T-helper 2 cell (primary cell): ENCODE measurements around the gene BGLAP.
A peak's percentile ranks its signal among the peaks of the same experiment; 100 is the strongest.

Experiments used
- DNase-seq, 5 experiments: peaks; one replicate each; pipeline versions ENCODE4 v3.0.0 to v3.0.0-alpha.2; 2012 to 2022

The BGLAP gene

GRCh38 chr1:156228501-156228900 is 13.5 kb upstream of the BGLAP start:
- no peak for DNase-seq

GRCh38 chr1:156229809-156230472 is 12.0 kb upstream of the BGLAP start:
- DNase-seq: no peak

DNA sequence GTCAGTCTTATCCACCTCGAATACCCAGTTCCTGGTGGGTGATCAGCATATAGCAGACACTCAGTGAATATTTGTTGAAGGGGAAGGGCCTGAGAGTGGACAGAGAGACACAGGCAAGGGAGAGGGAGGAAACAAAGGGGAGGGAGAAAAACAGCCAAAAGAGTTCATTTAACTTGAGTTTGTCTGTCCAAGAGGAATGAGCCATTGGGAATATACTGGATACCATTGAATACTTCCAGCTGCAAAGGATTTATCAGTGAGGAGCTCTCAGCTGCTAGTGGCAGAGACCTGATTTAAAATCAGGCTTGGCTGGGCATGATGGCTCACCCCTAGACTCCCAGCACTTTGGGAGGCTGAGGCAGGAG is 11.5 kb upstream of the BGLAP start:
- no peak for DNase-seq

- no peak for DNase-seq
Observed at GRCh38 chr1:156232201-156232894, 9.6 kb upstream of the BGLAP start.

- DNase-seq: no peak
Observed at GRCh38 chr1:156233426-156234127, 8.4 kb upstream of the BGLAP start.

DNA sequence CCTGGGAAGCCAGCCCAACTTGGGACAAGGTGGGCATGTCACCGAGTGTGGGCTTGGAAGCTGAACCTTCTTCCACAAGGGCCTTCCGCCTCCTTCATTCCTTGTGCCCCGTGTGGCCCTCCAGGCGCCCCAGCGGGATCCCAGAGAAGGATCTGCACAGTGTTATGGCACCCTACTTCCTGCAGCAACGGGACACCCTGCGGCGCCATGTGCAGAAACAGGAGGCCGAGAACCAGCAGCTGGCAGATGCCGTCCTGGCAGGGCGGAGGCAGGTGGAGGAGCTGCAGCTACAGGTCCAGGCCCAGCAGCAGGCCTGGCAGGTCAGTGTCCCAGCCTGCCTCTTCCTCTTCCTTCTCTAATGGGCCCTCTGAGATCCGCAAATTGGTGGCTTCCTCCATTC is 5.8 kb upstream of the BGLAP start:
- DNase-seq: no peak

DNA sequence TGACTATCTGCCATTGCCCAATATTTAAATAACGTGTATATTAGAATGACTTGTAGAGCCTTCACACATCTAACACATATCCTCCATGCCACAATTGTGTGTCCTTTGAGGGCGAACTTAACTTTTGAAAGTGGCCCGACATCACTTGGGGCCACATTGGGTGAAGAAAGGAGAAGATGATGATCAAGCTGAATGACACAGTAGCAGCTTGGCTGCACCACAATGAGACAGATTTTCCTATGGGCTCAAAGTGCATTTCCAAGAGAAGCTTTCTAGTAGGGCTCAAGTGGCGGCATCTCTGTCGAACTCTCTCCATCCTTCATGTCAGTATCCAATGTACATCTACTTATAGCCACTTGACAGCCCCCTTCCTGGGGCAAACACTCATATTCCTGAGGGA is 3.7 kb upstream of the BGLAP start:
- DNase-seq: no peak

DNA sequence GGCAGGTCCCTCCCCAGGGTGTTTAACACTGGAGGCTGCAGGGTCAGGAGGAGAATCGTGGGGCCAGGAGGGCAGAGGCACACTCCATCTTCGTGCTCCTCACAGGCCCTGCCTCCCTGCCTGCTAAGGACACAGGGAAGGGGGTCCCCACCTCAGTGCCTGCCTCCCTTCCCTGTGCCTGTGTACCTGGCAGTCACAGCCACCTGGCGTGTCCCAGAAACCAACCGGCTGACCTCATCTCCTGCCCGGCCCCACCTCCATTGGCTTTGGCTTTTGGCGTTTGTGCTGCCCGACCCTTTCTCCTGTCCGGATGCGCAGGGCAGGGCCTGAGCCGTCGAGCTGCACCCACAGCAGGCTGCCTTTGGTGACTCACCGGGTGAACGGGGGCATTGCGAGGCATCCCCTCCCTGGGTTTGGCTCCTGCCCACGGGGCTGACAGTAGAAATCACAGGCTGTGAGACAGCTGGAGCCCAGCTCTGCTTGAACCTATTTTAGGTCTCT is 623 bp upstream of the BGLAP start:
- no peak for DNase-seq

DNA sequence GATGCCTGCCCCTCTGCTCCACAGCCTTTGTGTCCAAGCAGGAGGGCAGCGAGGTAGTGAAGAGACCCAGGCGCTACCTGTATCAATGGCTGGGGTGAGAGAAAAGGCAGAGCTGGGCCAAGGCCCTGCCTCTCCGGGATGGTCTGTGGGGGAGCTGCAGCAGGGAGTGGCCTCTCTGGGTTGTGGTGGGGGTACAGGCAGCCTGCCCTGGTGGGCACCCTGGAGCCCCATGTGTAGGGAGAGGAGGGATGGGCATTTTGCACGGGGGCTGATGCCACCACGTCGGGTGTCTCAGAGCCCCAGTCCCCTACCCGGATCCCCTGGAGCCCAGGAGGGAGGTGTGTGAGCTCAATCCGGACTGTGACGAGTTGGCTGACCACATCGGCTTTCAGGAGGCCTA is 754 bp downstream of the BGLAP start:
- no peak for DNase-seq

- DNase-seq: no peak
Observed at GRCh38 chr1:156244126-156244525, 2.1 kb downstream of the BGLAP start.

DNA sequence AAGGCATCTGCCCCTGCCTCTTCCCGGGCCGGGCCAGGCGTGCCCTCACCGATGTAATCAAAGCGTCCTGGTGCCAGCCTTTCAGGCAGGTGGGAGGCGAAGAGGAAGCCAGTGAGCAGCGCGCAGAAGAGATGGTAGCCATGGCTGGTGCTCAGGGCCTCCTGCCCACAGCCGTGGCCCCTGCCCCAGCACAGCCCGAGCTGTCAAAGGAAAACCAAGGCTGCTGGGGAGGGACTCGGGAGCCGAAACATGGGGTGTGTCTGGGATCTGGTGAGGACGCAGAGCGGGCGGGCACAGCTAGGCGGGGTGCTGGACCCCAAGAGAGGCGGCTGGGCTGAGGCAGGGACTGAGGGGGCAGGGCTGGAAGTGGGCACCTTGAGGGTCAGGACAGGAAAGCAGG is 2.7 kb downstream of the BGLAP start:
- DNase-seq: no peak

GRCh38 chr1:156245451-156246232 is 3.7 kb downstream of the BGLAP start:
- DNase-seq: peak in 4 of 5 experiments; percentile 7 to 72 (median 13)

DNA sequence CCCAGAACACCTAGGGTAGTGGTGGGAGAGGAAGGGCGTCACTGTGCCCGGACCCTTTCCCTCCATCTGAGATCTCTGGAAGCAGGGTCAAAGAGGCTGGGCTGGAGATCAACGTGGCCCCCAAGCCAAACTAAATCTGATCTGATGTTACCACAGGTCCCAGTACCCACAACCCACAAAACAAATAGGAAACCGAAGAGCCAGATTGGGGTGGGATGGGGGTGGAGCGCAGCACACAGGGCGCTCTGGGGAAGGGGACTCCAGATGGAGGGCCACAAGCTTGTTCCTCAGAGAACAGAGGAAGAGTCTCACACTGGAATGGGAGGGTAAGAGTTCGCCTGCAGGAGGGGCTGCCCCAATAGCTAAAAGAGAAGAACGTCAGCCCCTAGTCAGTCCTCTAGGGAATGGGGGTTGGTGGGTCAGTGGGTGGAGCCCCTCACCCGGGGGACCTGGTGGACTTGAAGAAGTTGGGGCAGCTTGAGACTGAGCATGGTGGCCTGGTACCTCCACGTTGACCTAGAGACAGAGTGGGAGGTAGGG is 4.3 kb downstream of the BGLAP start:
- DNase-seq: no peak

DNA sequence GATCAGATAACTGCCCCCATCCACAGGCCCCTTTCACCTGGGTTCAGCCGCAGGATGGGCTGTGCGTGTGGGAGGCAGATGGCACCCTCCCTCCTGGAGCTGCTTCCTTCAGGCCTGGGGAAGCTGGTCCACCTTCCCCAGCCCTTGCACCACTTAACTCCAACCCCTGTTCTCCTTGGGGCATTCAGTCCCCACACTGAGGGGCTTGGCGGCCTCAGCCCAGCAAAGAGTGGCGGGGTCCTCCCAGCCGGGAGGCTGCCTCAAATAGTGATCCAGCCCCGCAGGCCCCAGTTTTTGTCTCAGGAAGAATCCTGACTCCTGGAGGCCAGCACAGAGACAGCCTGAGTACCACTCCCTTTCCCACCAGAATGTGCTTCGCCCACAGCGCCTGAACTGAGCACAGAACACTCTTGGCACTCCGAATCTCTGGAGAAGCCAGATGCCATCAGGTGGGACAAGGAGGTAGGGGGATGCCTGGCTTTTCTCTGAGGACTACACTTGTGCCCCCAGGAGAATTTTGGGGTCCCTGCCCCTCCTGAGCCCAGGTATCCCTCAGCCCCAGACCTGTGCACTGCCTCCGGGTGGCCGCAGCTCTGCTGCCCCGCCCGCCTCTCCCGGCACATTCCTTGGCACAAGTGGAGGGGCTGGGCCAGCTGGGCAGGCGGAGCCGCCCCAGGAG is 4.9 kb downstream of the BGLAP start:
- no peak for DNase-seq

DNA sequence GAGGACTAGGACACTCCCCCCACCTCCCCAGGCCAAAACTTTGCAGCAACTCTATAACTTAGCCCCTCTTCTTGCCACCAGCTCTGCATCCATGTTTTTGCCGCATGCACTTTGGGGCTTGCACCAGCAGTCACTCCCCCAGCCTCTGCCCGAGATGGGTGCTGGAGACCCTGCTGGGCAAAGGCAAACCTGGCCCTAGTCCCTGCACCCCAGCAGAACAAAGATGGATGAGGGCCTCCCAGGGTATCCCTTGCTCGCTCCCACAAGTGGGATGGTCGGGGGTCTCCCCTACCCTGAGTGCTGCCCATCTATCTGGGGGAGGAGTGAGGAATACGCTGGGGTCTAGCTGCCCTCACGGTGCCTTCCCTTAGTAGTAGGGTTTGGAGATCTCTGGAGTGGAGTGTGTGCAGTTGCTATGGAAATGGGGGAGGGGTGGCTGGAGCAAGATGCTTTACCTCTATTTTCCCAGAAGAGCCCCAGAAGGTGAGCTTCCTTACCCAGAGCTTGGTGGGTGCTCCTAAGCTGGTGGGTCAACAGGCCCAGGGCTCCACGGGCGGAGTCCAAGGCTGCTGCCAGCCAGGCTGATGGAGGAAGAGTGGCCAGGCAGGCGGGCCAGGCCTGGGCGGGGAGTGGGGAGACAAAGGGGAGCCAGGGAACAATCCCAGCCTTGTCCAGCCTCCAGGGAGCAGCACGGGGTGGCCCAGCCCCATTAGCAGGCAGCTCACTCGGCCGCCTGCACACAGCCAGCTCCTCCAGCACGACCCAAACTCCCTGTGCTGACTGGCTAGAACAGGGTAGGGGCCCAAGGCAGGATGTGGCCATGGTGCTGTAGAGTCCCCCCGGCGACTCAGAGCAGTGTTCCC is 5.7 kb downstream of the BGLAP start, which contains the start of gene PAQR6:
PAQR6 (minus strand) TSS at position 597 of the 863 bp plus-strand sequence. CDS start 1,325 bp downstream, outside the sequence.
- DNase-seq: no peak

DNA sequence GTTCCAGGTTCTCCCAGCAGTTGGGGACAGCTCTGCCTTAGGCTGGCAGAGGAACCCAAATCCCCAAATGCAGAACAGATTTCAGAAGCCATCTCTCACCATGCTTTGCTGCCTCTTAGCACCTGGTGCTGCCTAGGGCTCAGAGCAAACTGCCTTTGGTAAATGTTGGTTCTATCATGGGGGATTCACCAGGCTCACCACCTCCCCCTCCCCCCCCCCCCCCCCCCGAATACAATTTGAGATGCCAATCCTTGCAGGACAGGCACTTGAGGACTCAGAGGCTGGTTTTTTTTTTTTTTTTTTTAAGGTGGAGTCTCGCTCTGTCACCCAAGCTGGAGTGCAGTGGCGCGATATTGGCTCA is 6.3 kb downstream of the BGLAP start:
- no peak for DNase-seq

- DNase-seq: no peak
Observed at GRCh38 chr1:156249593-156249992, 7.6 kb downstream of the BGLAP start.

DNA sequence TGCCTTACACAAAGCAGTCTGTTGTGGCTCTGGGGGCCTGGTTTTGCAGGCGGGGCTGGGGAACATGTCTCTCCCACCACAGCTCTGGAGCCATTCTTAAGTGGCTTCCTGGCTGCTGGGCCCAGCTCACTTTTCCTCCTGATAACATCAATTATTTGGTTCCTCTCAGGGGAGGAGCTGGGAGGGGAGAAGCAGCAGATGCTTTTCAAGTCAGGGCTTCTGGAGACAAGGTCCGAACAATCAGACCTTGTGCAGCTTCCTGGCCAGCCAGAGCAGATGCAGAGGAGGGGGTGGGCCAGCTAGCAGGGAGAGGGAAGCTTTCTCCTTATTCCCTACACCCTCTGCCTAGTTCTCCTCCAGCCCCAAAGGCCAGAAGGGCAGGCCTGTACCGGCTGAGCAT is 9.5 kb downstream of the BGLAP start:
- peak in 1 of 5 experiments; percentile 61 for DNase-seq

- no peak for DNase-seq
Observed at GRCh38 chr1:156253634-156254033, 11.7 kb downstream of the BGLAP start.

DNA sequence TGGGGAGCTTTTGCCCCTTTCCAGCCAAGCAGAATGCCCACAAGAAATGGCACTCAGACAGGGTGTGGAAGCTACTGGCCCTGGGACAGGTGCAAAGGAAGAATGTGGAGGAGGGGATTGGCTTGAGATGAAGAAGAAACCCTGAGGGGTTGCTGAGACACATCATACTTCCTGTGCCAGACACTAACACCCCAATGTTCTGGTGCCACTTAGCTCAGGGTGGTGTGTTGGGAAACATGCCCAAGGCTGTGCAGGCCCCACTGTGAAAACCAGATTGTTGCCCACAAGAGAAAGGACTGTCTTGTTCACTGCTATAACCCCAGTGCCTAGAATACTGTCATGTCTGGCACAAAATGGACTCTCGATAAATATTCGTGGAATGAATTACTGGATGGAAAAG is 15.7 kb downstream of the BGLAP start:
- no peak for DNase-seq

DNA sequence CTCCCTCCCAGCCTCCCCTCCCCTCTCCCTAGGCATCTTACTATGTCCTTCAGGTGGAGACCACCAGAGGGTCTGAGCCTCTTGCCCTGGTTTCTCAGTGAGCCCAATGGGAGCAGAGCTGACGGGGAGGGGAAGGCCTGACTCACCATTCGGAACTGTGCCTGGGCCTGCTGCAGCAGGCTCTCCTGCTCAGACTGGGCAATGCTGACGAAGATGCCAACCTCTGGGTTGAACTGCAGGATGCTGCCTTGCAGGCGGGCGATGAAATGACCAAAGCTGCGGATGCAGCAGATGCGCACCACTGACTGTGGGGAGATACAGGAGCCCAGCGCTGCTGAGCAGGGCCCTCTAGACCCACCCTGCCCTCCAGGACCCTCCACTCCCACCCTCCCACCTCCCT is 16.9 kb downstream of the BGLAP start:
- no peak for DNase-seq
